GM21447 (cell line): Measurements from ENCODE around the gene DIAPH2.
"Not testable (repeated sequence)": the region's sequence is repeated elsewhere in the genome, so short reads cannot be mapped to it uniquely, and the experiment has no call there.

Source experiments
- ATAC-seq: cut with Tn5 transposase; IDR thresholded peaks from one replicate; pipeline ENCODE4 v1.9.1; 2021; ENCODE audit not compliant: unreplicated experiment

DIAPH2 gene

DNA sequence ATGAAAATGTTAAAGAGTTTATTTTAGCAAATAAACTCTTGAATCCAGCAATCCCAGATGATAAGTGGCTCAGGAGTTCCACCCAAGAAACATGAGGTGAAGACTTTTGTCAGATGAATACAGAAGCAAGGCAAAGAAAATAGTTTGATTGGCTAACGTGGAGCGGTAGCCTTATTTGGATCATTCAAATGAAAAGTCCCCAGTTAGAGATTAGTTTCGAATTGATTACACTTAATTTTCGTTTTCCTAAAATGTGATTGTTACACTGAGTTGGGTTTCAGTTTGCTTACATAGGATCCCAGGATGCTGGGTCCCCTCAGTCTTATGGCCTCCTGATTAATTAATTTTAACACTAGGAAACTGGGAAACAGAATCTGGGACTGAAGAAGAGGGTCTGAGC, 122.7 kb downstream of the DIAPH2 start:
- no peak for ATAC-seq

DNA sequence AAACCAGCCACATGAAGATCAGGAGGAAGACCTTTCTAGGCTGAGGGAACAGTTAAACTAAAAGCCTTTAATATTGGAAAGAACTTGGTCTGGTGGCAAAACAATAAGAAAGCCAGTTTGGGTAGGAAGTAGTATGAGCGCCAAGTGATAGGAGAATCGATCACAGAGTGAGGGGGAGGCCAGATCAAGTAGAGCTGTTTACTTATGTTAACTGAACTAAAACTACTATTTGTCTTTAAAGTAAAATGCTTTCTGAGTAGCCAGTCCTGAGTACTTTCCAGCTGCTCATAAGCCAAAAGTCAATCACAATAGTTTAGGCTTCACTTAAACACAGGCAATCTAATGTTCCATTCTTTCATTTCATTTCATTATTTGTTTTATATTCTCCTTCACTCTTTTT, 136.3 kb downstream of the DIAPH2 start:
- ATAC-seq: no peak

DNA sequence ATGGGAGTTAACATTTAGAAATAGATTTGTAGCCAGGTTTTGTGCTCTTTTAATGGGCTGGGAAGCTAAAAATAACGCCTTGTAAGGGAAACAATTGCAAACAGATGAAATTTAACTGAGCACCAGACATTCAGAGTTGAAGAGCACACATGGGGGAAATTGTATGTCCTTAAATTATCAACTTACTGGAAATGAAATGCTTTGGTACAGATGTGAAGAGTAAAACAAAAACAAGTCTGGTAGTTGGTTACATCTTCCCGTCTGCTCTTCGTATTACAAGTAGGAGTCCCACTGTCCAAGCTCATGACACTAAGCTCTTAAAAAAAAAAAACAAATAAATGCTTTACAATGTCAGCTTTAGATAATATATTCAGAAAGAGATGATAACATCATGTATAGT, 139.5 kb downstream of the DIAPH2 start:
- no peak for ATAC-seq

DNA sequence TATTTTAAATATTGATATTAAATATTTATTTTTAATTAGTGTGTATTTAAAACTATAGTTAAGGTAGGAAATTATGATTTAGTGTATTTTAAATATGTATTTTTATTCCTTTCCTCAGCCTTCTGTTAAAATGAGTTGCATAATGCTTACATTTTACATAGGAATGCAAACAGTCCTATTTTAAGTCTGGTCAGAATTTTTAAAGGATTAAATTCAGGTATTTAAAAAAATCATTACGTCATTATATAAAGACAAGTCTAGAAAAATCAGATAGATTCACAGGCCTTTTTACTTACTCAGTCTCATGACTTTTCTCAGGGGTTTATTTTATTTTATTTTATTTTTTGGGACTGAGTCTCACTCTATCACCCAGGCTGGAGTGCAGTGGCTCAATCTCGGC, 148.7 kb downstream of the DIAPH2 start:
- ATAC-seq: no peak

DNA sequence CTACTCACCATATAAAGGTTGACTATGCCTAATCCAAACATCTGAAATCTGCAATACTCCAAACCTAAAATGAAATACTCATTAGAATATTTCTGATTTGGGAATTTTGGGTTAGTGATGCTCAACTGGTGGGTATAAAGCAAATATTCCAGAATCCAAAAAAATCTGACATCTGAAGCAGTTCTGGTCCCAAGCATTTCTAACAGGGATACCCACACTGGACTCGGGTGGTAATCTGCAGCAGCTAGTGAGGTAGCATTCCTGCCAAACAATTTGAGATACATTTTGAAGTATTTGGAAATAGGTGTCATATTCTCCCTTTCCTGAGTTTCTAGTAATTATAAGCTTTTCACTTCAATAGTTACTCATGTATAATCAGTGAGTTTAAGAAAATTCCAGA, 149.5 kb downstream of the DIAPH2 start:
- no peak for ATAC-seq

DNA sequence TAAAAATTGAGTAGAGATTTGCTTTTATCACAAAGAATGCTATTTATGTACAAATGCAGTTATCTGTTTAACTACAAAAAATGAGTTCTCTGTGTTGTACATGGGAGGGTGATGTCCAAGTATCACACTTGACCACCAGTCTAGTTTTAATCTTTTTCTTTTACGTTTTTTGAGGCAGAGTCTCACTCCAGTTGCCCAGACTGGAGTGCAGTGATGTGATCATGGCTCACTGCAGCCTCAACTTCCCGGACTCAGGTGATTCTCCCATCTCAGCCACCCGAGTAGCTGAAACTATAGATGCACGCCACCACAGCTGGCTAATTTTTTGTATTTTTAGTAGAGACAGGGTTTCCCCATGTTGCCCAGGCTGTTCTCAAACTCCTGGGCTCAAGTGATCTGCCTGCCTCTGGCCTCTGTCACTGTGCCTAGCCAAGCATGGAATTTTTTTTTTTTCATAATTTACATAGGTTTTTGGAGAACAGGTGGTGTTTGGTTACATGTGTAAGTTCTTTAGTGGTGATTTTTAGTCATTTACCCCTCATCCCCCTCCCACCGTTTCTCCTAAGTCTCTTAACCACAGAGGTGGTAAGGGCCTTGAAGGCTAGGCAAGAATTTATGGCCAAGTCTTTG, 151.1 kb downstream of the DIAPH2 start:
- peak; percentile 82 for ATAC-seq

DNA sequence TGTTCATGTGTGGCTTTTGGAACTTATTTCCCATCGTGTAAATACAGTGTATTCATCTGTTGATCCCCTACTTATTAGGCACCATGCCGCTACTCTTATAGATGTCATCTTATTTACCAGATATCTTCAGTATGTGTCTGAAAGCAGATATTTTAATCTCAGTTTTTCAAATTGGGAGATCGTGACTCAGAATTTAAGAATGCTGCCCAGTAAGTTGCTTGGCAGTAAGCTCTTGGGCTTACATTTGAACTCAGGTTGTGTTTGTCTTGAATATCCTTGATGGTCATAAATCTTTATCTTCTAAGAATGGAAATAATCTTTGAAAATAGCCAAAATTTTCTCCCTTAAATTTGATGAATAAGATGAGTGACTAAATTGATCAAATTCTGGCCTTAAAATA, 153.2 kb downstream of the DIAPH2 start:
- ATAC-seq: no peak

DNA sequence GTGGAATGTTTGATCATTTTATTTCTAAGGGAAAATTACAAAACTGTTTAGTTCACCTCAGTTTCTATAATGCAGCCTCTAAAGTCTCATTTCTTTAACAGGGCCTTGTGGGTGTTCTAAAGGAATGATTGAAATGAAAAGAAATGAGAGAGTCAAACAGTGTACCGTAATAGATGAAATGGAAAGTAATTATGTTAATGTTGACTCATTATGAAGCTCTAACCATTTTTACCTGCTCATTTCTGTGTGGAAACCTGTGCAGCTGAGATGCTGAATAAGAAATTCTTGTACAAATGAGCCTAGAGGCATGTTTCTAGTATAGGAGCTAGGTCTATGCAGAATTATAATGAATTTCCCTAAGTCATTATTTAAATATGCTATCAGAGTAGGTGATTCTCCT, 153.9 kb downstream of the DIAPH2 start:
- no peak for ATAC-seq

DNA sequence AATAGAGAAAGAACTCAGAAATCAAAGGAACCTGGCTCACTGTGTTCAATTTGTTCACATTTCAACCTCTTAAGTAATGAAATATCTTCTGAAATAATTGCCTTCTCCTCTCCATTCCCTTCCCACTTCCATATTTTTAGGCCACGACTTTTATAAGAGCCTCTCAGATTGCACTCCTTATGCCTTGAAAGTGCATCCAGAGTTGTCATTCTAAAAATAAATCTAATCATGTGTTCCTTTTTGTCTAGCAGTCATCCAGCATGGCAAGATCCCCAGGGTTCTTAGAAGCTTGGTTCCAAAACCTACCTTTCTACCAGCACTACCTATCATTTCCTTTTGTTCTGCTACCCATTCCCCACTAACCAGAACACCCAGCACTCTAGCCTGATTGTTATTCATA, 156.7 kb downstream of the DIAPH2 start:
- ATAC-seq: no peak

DNA sequence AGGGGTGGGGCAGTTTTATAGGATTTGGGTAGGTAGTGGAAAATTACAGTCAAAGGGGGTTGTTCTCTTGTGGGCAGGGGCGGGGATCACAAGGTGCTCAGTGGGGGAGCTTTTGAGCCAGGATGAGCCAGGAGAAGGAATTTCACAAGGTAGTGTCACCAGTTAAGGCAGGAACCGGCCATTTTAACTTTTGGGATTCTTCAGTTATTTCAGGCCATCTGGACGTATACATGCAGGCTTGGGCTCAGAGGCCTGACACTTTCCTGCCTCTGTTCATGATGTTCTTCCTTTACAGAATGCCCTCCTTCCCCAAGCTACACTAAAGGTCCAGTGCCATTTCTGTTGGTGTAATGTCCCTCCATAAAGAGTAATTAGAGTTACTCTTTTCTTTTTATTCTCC, 157.2 kb downstream of the DIAPH2 start:
- not testable (repeated sequence) for ATAC-seq

DNA sequence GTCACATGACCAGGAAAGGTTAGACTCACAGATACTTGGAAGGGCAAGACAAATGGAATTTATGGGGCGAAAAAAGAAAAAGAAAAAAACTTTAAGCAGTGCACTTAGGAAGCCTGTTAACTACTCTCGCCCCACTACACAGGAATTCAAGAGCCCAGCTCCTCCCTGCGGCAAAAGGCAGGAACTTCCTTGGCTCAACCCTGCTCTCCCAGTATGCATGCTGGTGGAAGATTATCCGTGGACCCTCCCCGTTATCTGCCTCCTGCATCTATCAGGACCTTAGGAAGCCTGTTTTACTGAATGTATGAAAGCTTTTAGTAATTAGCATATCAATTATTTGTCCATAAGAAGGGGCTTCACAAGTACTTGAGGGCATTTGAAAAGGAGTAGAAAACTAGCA, 158.9 kb downstream of the DIAPH2 start:
- ATAC-seq: no peak

DNA sequence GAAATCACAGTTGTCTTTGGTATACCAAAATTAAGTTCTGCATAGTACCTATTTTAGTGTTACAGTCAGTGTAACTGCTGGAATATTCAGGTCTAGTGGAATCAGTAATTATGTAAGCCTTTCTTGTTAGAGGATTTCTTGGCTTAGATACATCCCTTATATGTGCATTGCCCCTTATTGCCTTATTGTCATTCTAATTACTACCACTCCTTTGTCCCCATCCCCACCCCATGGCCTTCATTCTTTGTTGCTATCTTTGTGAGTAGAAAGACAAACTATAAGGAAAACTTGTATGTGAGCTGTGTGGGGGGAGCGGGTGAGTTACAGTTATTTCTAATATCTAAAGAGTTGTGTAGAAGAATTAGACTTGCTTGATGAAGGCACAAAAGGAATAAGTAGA, 162.2 kb downstream of the DIAPH2 start:
- ATAC-seq: no peak

DNA sequence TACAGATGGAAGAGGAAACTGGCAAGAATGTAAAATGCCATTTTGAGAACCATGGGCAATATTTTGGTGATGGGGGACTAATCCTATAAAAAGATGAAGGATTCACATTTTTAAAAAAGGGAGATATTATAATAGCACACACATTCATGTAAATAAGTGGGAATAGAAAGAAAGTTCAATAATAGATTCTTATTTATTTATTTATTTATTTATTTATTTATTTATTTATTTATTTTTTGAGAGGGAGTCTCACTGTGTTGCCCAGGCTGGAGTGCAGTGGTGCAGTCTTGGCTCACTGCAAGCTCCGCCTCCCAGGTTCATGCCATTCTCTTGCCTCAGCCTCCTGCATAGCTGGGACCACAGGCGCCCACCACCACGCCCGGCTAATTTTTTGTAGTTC, 174.8 kb downstream of the DIAPH2 start:
- not testable (repeated sequence) for ATAC-seq

DNA sequence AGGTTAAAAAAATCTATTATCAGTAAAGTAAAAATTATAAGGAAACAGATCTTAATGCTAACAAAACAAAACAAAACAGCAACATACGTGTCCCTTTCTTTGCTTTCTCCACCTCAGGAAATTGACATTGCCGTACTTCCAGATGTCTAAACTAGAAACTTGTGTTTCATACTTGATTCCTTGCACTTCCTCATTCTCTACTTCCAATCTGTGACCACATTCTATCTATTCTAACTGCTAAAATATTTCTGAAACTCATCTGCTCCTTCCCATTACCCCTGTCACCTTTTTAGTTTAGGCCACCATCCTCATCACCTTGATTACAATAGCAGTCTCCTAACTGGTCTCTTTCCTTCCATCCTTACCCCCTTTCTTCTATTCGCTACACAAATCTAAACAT, 176.6 kb downstream of the DIAPH2 start:
- peak; percentile 83 for ATAC-seq

DNA sequence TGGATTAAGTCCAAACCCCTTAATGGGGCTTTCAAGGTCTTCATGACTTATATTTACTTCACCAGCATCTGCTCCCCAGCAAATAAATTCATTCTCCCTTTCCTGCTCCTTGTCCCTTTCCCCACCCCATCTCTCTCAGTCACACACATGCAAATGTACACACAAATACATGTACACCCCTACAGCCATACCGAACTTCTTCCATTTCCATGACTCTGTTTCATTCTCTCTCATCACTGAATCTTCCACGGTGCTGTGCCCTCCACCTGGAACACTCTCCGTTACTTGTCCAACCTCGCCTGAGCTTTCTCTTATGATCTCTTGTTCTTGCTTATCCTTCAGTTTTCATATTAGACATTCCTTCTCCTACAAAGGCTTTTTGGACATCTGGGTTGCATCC, 177.0 kb downstream of the DIAPH2 start:
- ATAC-seq: peak; percentile 32

DNA sequence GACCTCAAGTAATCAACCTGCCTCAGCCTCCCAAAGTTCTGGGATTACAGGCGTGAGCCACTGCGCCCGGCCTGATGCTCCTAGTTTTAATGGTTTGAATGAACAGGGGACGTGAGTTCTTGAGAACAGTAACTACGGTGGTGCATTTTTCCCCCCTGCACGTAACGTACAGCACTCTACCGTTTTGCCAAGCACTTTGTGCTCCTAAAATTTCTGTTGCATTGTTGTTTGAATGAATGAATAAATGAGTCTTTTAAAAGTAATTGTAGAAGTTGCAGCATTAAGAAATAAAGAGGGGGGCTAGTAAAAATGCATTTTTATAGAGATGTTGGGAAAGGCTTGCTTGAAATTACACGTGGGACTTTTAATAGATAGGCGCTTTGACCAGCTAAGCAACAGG, 199.0 kb downstream of the DIAPH2 start, which contains the start of gene RPA4:
TSS of gene RPA4 (plus strand) at position 301 of the 400 bp plus-strand sequence. CDS start 403 bp downstream, outside the sequence.
- no peak for ATAC-seq

DNA sequence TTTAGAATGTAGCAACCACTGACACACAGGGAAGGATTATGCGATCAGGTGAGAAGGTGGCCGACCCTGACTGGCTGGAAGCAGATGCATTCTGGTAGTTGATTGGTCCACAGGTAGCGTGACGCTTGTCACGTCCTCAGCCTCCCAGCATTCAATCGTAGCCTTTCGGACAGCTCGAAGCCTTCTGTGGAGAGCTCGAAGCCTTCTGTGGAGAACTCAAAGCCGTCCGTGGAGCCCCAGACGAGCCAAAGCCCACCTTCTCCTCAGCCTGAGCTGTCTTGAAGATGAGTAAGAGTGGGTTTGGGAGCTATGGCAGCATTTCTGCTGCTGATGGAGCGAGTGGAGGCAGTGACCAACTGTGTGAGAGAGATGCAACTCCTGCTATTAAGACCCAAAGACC, 199.4 kb downstream of the DIAPH2 start:
- no peak for ATAC-seq

DNA sequence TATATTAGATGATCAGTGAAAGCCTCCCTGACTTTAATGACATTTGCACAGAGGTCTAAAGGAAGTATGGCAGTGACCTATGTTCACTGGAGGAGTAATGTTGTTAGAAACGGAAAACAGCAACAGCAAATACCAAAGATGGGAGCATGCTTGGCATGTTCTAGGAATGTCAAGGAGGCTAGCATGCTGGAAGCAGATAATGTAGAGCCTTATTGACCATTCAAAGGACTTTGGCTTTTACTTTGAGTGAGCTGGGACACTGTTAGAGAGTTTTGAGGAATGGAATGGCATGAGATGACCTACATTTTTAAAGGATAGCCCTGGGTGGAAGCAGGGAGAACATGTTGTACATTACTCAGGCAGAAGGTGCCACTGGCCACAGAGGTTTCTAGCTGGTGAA, 205.1 kb downstream of the DIAPH2 start:
- ATAC-seq: no peak

DNA sequence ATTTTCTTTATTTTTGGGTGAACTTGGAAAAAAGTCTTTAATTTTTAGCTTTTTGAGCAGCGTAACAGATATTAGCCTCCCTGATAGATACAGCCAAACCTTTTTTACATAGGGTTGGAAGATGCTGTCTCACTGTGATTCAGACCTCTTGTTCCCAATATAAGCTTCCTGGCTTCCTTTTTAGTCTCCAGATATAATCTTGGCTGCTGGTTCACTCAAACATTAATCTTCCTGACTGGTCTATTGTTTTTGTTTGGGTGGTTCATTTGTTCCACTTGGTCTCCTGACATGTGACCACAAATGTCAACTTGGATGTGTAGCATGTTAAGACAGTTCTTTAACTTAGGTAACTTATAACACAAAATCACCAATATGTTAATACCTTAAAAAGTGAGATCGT, 222.1 kb downstream of the DIAPH2 start:
- ATAC-seq: no peak

DNA sequence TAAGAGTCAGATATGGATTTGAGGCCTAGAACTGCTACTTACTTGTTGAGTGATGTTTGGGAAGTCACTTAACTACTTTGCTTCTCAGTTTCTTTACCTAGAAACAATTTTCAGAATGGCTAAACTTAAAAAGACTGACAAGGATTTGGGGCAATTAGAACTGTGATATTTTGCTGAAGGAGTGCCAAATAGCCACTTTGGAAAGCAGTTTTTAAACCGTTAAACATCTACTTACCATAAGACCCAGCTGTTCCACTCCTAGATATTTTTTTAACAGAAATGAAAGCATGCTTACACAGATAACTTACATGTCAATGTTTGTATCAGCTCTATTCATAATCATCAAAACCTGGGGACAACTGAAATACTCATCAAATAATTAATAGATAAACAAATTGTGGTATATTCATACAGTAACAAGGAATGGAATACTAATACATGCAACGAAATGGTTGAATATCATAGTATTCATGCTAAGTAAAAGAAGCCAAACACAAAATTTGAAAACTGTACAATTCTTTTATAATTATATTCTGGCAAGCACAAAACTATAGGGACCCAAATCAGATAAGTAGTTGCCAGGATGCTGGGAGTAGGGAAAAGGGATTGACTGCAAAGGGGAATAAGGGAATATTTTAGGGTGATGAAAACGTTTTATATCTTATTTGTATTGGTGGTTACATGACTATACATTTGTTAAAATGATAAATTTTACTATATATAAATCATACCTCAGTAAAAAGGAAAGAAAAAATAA, 223.1 kb downstream of the DIAPH2 start:
- ATAC-seq: no peak

DNA sequence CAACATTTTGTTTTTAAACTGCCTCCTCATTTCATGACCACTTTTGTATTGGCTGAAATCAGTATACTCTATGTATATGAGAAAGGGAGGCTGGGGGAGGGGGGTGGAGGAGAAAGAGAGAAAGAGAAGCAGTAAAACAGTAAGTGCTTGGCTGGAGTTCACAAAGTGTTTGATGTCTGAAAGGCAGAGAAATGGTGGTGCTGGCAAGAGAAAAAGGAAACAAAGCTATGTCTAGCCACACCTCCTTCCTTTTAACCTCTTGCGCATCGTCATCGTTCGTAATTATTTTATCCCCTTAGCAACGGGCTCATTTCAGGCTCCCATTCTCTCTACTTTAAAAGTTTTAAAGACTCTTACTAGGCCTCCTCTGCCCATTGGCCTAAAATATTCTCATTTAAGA, 224.6 kb downstream of the DIAPH2 start:
- ATAC-seq: no peak

DNA sequence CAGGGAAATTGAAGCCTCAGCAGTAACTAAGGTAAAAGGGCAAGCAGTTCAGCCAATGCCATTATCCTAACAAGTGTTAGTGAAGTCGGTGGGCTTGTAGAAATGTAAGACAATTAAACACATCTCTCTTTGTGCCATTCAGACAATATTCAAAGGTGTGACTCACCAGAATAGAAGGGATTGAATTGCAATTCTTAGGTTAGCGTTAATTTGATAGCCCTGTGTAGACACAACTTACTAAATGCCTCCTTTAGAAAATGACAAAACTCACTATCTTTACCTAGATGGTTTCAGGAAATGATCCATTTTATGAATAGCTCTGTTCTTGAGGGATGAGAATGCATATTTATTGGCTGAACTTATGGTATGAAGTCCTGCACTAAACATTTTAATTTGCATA, 234.2 kb downstream of the DIAPH2 start:
- ATAC-seq: no peak

DNA sequence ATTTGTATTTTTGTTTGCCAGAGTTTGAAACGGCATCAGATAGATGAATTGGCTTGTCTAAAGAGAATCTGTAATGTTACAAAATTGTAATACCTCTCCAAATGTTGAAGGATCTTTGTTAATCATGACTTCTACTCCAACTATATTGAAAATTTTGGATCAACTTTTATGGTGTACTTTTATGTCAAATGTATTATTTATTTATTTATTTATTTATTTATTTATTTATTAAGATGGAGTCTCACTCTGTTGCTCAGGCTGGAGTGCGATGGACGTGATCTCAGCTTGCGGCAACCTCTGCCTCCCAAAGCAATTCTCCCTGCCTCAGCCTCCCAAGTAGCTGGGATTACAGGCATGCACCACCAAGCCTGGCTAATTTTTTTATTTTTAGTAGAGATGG, 235.0 kb downstream of the DIAPH2 start:
- ATAC-seq: no peak
